AG09319 (cell line): ENCODE data around the gene RALGPS1.

Source experiments
- DNase-seq: peaks from one replicate; pipeline ENCODE4 v3.0.0-alpha.2; 2010; ENCODE audit warnings: low read depth; ENCODE audit errors: extremely low read depth
- CTCF ChIP-seq: IDR thresholded peaks from 2 replicates; pipeline ENCODE4 v1.5.1; 2011; ENCODE audit warnings: low read depth, mild to moderate bottlenecking, inconsistent platforms, low read length, moderate library complexity

The RALGPS1 gene

GRCh38 chr9:127124111-127124531 lies 209.5 kb downstream of the RALGPS1 start:
- no peak for DNase-seq
- no peak for TF ChIP-seq CTCF

GRCh38 chr9:127124792-127125191 lies 210.2 kb downstream of the RALGPS1 start:
- no peak for DNase-seq
- TF ChIP-seq CTCF = no peak

- no peak for DNase-seq
- no peak for TF ChIP-seq CTCF
These were observed 212.4 kb downstream of the RALGPS1 start for GRCh38 chr9:127126971-127127370.

- no peak for TF ChIP-seq CTCF
- no peak for DNase-seq
These were observed 213.9 kb downstream of the RALGPS1 start for GRCh38 chr9:127128341-127129072.

GRCh38 chr9:127129073-127129717 lies 214.6 kb downstream of the RALGPS1 start:
- DNase-seq = no peak
- TF ChIP-seq CTCF = no peak

- DNase-seq = no peak
- TF ChIP-seq CTCF = no peak
These were observed 215.1 kb downstream of the RALGPS1 start for GRCh38 chr9:127129718-127130085.

GRCh38 chr9:127130235-127130634 lies 215.7 kb downstream of the RALGPS1 start:
- TF ChIP-seq CTCF = no peak
- DNase-seq = no peak
